ENCODE results near the gene ADAMTS15. TPM values are rescaled to one million over a fixed set of nuclear protein-coding genes. Genes with fewer than 3 reads are reported as not detected.
"Not testable (repeated sequence)": the region's sequence is repeated elsewhere in the genome, so short reads cannot be mapped to it uniquely, and the experiment has no call there.

Gene ADAMTS15
- total RNA-seq, 1 donor, result not detected

DNA sequence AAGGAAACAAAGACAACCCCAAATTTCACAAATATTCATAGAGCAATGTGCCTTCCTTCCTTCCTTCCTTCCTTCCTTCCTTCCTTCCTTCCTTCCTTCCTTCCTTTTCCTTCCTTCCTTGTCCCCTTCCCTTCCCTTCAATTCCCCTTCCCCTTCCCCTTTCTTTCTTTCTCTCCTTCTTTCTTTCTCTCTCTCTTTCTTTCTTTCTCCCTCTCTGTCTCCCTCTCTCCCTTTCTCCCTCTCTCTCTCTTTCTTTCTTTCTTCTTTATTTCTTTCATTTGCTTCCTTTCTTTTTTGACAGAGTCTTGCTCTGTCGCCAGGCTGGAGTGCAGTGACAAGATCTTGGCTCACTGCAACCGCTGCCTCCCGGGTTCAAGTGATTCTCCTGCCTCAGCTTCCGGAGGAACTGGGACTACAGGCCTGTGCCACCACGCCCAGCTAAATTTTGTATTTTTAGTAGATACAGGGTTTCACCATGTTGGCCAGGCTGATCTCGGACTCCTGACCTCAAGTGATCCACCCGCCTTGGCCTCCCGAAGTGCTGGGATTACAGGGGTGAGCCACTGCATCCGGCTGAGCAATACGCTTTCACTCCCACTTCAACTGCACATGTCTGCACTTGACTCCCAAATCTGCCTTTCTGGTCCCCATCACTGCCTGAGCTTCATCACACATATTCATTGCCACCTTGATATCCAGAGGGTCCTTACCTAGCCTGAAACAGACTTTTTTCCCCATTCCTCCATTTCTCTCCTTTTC lies 9.9 kb upstream of the ADAMTS15 start:
- H3K4me3 ChIP-seq (ENCODE audit: low read length); H3K27me3 ChIP-seq (ENCODE audit: insufficient read depth, low read length); H3K9me3 ChIP-seq (ENCODE audit: low read depth, low read length); H3K4me1 ChIP-seq (ENCODE audit: insufficient read depth, low read length): not testable (repeated sequence)

- H3K9me3 ChIP-seq (ENCODE audit: low read depth, low read length), result no peaks in the 10 kb centered on the region
- H3K4me1 ChIP-seq (ENCODE audit: insufficient read depth, low read length), result peaks cover 4% of the 10 kb centered on the region
- H3K27me3 ChIP-seq (ENCODE audit: insufficient read depth, low read length), result no peaks in the 10 kb centered on the region
- H3K4me3 ChIP-seq (ENCODE audit: low read length), result no peak overlapping the region
These were observed 9.3 kb upstream of the ADAMTS15 start for GRCh38 chr11:130439160-130439519.

DNA sequence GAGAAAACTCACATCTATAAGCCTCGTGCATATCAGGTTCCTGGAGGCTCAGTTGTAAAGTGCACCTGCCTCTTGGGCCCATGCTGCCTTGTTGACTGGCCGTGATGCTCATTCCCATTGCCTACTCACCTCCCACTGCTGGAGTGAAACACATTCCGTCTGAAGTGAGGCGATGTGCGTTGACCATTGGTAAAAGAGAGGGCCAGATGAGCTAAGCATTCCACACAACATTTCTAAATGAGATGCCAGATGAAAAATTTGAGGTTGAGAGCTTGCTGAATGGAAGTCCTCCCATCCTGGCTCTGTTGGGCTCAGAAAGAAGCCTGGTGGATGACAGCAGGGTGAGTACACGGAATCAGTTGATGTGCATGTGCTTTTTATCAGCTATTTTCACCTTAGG lies 8.6 kb upstream of the ADAMTS15 start:
- H3K4me3 ChIP-seq (ENCODE audit: low read length), result no peak overlapping the region
- peaks cover 4% of the 10 kb centered on the region for H3K4me1 ChIP-seq (ENCODE audit: insufficient read depth, low read length)
- H3K27me3 ChIP-seq (ENCODE audit: insufficient read depth, low read length), result no peaks in the 10 kb centered on the region
- H3K9me3 ChIP-seq (ENCODE audit: low read depth, low read length), result no peaks in the 10 kb centered on the region

DNA sequence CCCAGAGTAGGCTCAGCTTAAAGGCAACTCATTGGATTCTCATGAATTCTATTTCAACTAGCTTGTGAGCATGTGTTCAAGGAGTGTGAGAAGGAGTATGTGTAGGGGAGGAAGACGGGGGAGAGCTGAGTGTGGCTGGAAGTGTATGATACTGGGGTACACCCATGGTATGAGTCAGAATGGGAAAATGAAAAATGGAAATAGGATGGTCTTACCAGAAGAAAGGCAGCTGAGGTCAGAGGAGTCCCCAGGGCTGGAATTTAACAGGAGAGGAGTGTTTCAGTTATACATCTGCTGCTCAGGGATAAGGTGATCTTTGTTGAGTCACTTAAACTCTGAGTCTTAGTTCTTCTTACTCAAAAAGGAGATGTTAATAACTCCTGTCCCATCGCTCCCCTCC lies 6.7 kb upstream of the ADAMTS15 start:
- Histone ChIP-seq H3K4me3 (ENCODE audit: low read length) (no peak overlapping the region), H3K27me3 (ENCODE audit: insufficient read depth, low read length) (peaks cover 7% of the 10 kb centered on the region), H3K4me1 (ENCODE audit: insufficient read depth, low read length) (peaks cover 4% of the 10 kb centered on the region), H3K9me3 (ENCODE audit: low read depth, low read length) (no peaks in the 10 kb centered on the region)

DNA sequence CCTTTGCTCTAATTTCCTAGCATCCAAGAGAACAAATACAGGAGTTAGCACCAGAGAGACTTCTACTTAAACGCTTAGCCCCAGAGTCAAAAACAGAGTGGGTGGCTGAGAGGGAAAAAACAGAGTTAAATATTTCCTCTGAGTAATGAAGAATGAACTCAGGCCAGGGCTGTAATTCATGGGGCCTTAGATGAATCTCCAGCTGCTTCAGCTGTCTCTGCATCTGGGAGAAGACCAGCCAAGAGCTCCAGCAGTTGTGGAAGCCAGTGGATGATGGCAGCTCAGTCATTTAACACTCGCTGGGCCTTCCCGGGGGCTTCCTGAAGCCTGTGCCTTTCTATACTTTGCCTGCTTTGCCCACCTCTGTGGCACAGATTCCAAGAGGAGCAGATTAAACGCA lies 5.7 kb upstream of the ADAMTS15 start:
- no peaks in the 10 kb centered on the region for H3K9me3 ChIP-seq (ENCODE audit: low read depth, low read length)
- H3K4me1 ChIP-seq (ENCODE audit: insufficient read depth, low read length), result peaks cover 4% of the 10 kb centered on the region
- no peak overlapping the region for H3K4me3 ChIP-seq (ENCODE audit: low read length)
- H3K27me3 ChIP-seq (ENCODE audit: insufficient read depth, low read length), result peaks cover 11% of the 10 kb centered on the region

DNA sequence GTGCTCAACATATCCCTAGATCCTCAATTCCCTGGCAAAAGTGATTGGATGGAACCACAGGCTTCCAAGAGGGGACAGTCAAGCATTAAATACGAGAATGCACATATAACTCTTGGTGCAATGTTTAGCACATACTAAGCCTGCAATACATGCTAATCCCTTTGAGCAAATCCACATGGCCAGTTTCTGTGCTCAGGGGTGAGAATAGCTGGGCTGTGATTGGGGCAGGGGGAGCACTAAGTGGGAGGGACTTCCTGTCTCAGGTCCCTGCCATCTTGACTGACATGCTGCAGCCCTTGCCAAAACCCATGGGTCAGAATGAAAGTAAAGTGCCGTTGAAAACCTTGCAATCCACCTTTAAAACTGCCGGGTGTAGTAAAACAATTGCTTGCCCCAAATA lies 2.7 kb upstream of the ADAMTS15 start:
- peaks cover 41% of the 10 kb centered on the region for H3K27me3 ChIP-seq (ENCODE audit: insufficient read depth, low read length)
- H3K9me3 ChIP-seq (ENCODE audit: low read depth, low read length), result no peaks in the 10 kb centered on the region
- no peaks in the 10 kb centered on the region for H3K4me1 ChIP-seq (ENCODE audit: insufficient read depth, low read length)
- no peak overlapping the region for H3K4me3 ChIP-seq (ENCODE audit: low read length)

- no peaks in the 10 kb centered on the region for H3K9me3 ChIP-seq (ENCODE audit: low read depth, low read length)
- peaks cover 45% of the 10 kb centered on the region for H3K27me3 ChIP-seq (ENCODE audit: insufficient read depth, low read length)
- no peaks in the 10 kb centered on the region for H3K4me1 ChIP-seq (ENCODE audit: insufficient read depth, low read length)
- no peak overlapping the region for H3K4me3 ChIP-seq (ENCODE audit: low read length)
These were observed 418 bp upstream of the ADAMTS15 start for GRCh38 chr11:130448039-130448415.

DNA sequence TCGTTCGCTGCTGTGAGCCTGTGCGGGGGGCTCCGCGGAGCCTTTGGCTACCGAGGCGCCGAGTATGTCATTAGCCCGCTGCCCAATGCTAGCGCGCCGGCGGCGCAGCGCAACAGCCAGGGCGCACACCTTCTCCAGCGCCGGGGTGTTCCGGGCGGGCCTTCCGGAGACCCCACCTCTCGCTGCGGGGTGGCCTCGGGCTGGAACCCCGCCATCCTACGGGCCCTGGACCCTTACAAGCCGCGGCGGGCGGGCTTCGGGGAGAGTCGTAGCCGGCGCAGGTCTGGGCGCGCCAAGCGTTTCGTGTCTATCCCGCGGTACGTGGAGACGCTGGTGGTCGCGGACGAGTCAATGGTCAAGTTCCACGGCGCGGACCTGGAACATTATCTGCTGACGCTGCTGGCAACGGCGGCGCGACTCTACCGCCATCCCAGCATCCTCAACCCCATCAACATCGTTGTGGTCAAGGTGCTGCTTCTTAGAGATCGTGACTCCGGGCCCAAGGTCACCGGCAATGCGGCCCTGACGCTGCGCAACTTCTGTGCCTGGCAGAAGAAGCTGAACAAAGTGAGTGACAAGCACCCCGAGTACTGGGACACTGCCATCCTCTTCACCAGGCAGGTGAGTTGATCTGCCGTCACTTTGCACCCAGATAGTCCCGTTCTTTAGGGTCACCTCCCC lies 1.0 kb downstream of the ADAMTS15 start:
- H3K27me3 ChIP-seq (ENCODE audit: insufficient read depth, low read length), result peaks cover 45% of the 10 kb centered on the region
- H3K4me1 ChIP-seq (ENCODE audit: insufficient read depth, low read length), result no peaks in the 10 kb centered on the region
- no peaks in the 10 kb centered on the region for H3K9me3 ChIP-seq (ENCODE audit: low read depth, low read length)
- no peak overlapping the region for H3K4me3 ChIP-seq (ENCODE audit: low read length)

DNA sequence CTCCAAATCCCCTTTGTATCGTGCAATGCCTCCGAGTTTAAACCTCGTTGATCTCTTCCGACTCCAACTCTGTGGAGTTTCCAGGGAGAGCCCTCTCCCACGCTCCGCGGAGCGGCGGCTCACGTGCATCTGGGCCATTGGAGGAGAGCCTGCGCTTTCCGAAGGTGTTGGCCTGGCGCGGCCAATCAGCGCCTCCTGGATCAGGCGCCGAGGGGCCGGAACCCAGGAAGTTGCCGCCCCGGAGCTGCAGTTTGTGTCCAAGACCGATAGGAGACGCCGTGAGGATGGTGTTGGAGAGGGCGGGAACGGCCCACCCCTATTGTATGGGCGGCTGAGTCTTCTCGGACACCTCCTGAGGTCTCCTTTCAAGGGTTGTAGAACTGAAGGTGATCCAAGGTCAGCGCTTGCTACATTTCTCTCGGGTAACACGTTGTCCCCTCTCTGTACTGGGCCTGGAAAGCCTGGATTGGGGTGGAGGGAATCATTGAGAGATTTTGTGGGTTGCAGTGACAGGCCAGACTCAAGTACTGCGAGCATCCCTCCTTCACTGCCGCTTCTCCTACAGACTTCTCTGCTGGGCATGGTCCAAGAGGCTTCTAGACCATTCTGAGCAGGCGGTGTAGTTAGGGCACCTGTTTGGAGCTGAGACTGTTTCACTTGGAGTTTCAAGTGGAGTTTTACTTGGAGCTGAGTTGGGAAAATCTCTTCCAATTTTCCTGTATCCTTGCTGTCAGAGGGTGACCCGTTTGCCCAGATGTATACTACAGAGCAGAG lies 1.7 kb downstream of the ADAMTS15 start:
- no peaks in the 10 kb centered on the region for H3K9me3 ChIP-seq (ENCODE audit: low read depth, low read length)
- H3K4me1 ChIP-seq (ENCODE audit: insufficient read depth, low read length), result no peaks in the 10 kb centered on the region
- peaks cover 45% of the 10 kb centered on the region for H3K27me3 ChIP-seq (ENCODE audit: insufficient read depth, low read length)
- H3K4me3 ChIP-seq (ENCODE audit: low read length), result no peak overlapping the region

DNA sequence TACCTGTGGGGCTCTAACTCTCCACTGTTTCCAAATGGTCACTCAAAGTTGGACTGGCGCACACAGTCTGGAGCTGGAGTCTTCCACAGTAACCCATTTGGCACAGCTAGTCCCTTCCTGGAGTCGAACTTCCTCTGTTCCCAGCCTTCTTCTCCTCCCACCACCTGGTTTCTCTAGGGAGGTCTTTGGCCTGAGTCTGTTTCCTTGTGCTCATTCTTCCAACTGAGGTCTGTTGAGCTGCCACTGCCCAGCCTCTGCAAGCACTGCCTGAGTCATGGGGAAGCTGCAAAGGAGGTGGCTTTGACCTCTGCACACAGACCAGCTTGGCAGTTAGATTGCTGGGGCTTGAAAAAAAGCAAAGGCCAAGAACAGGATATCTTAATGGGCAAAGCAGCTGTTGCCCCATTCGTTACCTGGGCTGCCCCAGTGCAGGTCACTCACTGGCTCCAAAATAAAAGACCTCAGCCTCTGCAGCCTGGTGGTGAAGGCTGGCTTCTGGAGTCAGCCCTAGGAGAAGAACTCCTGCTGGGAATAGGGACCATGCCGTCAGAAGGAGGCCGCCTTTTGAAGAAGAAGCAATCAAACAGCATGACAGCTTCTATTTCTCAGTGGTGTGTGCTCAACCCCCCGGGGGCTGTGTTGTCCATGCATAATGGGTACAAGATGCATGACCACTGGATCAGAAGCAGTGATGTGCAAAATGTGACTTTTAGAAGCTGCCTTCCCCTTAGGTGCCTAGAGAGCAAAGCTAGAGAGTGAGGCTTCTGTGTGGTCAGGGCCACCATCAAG lies 3.0 kb downstream of the ADAMTS15 start:
- Histone ChIP-seq H3K9me3 (ENCODE audit: low read depth, low read length) (no peaks in the 10 kb centered on the region), H3K27me3 (ENCODE audit: insufficient read depth, low read length) (peaks cover 39% of the 10 kb centered on the region), H3K4me3 (ENCODE audit: low read length) (no peak overlapping the region), H3K4me1 (ENCODE audit: insufficient read depth, low read length) (no peaks in the 10 kb centered on the region)

GRCh38 chr11:130452176-130452575 lies 3.7 kb downstream of the ADAMTS15 start:
- Histone ChIP-seq H3K27me3 (ENCODE audit: insufficient read depth, low read length) (peaks cover 34% of the 10 kb centered on the region), H3K4me1 (ENCODE audit: insufficient read depth, low read length) (no peaks in the 10 kb centered on the region), H3K9me3 (ENCODE audit: low read depth, low read length) (no peaks in the 10 kb centered on the region), H3K4me3 (ENCODE audit: low read length) (no peak overlapping the region)

DNA sequence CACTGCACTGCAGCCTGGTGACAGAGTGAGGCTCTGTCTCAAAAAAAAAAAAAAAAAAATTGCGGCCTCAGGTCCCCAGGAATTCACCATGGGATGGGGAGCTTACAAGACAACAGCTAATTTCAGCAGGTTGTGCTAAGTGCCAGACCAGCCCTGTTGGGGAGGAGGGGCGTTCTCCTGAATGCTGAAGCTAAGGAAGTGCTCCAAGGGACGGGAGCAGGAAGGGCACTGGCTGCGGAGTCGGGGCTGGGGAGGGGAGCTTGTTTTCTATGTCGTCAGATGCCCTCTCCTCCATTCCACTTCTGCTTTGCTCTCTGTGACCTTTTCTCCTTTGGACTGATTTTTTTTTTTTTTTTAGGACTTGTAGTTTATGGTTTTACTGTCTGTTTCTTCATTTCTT lies 4.5 kb downstream of the ADAMTS15 start:
- no peaks in the 10 kb centered on the region for H3K4me1 ChIP-seq (ENCODE audit: insufficient read depth, low read length)
- H3K27me3 ChIP-seq (ENCODE audit: insufficient read depth, low read length), result peaks cover 32% of the 10 kb centered on the region
- H3K9me3 ChIP-seq (ENCODE audit: low read depth, low read length), result no peaks in the 10 kb centered on the region
- H3K4me3 ChIP-seq (ENCODE audit: low read length), result no peak overlapping the region

DNA sequence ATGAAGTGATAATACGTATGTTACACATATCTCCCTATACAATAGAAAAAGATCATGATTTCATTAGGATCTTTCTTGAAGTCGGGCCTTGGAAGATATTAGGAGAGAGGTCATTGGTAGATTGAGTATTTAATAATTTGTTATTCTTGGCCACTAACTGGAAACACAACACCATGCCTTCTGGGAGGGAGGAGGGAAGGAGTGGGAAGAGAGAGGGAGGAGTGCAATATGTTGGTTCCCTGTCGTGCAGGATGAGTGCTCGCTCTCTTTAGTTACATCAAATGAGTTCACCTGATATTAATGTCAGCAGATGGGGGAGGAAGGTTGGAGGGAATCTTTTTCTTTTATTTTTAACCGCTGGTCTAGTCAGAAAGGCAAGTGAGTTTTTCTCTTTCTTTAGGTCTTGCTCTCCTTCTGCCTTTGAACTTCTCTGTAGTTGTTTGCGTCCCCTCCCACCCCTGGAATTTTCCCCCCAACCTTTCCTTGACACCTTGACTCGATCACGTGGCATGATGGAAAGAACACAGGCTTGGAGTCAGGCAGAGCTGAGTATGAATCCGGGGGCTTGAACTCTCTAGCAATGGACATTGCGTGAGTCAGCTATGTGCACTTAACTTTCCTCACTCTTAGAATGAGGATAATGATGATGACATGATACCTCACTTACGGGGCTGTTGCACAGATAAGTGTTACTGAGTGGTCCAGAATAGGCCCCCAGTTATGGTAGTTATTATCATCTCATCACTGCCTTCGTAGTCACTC lies 6.2 kb downstream of the ADAMTS15 start:
- Histone ChIP-seq H3K27me3 (ENCODE audit: insufficient read depth, low read length) (peaks cover 15% of the 10 kb centered on the region), H3K4me1 (ENCODE audit: insufficient read depth, low read length) (no peaks in the 10 kb centered on the region), H3K9me3 (ENCODE audit: low read depth, low read length) (no peaks in the 10 kb centered on the region), H3K4me3 (ENCODE audit: low read length) (no peak overlapping the region)

DNA sequence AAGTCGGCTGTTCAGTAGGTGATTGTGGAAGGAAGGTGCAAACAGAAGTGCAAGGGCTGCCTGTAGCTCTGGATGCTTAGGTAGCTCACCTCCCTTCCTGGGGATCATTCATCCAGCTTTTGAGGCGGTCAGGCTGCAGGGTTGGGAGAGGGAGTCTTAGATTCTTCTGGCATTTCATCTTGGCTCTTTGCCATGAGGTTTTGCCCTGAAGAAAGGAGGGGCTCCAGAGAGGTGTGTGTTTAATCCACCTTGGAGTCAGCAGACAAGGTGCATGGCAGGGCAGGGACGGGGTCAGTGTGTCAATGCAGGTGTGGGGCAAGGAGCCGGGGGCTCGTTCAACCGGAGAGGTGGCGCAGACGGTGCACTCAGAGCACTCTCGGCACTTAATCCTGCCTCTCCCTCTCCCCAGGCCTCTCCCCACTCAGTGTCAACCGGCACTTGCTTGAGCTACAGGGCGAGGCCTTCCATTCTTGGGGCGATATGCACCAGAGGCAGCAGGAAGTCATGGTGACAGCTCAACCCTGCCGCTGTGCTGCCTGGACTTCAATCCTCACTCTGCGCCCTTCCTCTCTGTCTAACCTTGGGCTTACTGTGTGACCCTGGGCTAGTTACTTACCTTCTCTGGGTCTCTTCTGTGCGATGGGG lies 7.2 kb downstream of the ADAMTS15 start:
- Histone ChIP-seq H3K9me3 (ENCODE audit: low read depth, low read length) (no peaks in the 10 kb centered on the region), H3K4me1 (ENCODE audit: insufficient read depth, low read length) (no peaks in the 10 kb centered on the region), H3K27me3 (ENCODE audit: insufficient read depth, low read length) (peaks cover 6% of the 10 kb centered on the region), H3K4me3 (ENCODE audit: low read length) (no peak overlapping the region)
